Measurements from ENCODE around the gene VGLL3. TPM values are rescaled to one million over a fixed set of nuclear protein-coding genes. Genes with fewer than 3 reads are reported as not detected.

Gene VGLL3
- total RNA-seq, 1 donor from 2014 or later = 0.36 TPM

DNA sequence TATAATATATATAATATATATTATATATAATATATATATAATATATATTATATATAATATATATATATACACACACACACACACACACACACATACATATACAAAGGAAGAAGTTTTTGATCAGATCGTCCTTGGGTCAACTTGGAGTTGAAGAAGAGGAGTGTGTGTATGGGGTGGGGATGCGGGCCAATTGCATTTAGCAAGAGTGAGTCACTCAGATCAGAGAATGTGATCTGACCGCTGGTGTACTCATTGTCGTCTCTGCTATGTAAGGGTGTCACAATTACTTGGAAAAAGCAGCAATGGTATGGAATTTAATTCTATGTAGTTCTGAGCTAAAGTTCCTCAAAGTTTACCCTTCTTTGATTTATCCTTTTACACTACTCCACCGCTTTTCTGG lies 4.6 kb upstream of the VGLL3 start:
- TF ChIP-seq, protein P1, sequence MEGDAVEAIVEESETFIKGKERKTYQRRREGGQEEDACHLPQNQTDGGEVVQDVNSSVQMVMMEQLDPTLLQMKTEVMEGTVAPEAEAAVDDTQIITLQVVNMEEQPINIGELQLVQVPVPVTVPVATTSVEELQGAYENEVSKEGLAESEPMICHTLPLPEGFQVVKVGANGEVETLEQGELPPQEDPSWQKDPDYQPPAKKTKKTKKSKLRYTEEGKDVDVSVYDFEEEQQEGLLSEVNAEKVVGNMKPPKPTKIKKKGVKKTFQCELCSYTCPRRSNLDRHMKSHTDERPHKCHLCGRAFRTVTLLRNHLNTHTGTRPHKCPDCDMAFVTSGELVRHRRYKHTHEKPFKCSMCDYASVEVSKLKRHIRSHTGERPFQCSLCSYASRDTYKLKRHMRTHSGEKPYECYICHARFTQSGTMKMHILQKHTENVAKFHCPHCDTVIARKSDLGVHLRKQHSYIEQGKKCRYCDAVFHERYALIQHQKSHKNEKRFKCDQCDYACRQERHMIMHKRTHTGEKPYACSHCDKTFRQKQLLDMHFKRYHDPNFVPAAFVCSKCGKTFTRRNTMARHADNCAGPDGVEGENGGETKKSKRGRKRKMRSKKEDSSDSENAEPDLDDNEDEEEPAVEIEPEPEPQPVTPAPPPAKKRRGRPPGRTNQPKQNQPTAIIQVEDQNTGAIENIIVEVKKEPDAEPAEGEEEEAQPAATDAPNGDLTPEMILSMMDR (IDR thresholded peaks at IDR 0.05; ENCODE audit: unreplicated experiment) = no peak
- Mint-ChIP-seq H3K4me3 (ENCODE audit: unreplicated experiment) (no peak overlapping the region), H3K9me3 (ENCODE audit: unreplicated experiment) (no peaks in the 10 kb centered on the region), H3K27ac (ENCODE audit: unreplicated experiment) (no peak overlapping the region), H3K27me3 (ENCODE audit: unreplicated experiment) (no peaks in the 10 kb centered on the region), H3K36me3 (ENCODE audit: low read depth, unreplicated experiment) (no peaks in the 10 kb centered on the region), H3K4me1 (ENCODE audit: unreplicated experiment) (no peaks in the 10 kb centered on the region)
- DNase-seq (ENCODE audit: low spot score) = no peak

DNA sequence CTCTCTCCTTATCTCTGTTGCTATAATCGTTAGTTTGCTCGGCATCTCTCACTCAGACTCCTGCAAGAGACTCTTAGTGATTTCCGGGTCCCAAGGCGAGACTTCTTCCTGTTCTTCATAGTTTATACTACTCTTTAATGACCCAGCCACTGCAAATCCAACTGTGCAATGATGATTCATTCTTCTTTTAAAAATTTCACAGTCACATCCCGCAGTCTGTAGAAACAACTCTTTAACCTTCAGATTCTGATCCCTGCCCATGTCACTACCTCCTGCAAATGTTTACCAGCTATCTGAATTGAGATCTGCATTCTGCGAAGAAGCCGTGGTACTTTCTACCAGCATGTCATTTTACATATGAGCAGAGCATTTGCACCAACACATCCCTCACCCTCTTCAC lies 2.8 kb upstream of the VGLL3 start:
- peaks cover 5% of the 10 kb centered on the region for H3K27me3 Mint-ChIP-seq (ENCODE audit: unreplicated experiment)

GRCh38 chr3:86991840-86992435 lies 989 bp upstream of the VGLL3 start:
- Mint-ChIP-seq H3K4me1 (ENCODE audit: unreplicated experiment) (no peaks in the 10 kb centered on the region), H3K27me3 (ENCODE audit: unreplicated experiment) (peaks cover 5% of the 10 kb centered on the region), H3K36me3 (ENCODE audit: low read depth, unreplicated experiment) (no peaks in the 10 kb centered on the region), H3K27ac (ENCODE audit: unreplicated experiment) (no peak overlapping the region), H3K9me3 (ENCODE audit: unreplicated experiment) (no peaks in the 10 kb centered on the region), H3K4me3 (ENCODE audit: unreplicated experiment) (no peak overlapping the region)
- no peak for DNase-seq (ENCODE audit: low spot score)
- TF ChIP-seq, protein P1 (IDR thresholded peaks at IDR 0.05; ENCODE audit: unreplicated experiment) = no peak

More for the DNA sequence above, 2.8 kb upstream of the VGLL3 start:
- TF ChIP-seq, protein P1 (IDR thresholded peaks at IDR 0.05; ENCODE audit: unreplicated experiment) = no peak
- H3K4me3 Mint-ChIP-seq (ENCODE audit: unreplicated experiment) = no peak overlapping the region
- no peaks in the 10 kb centered on the region for H3K36me3 Mint-ChIP-seq (ENCODE audit: low read depth, unreplicated experiment)
- no peaks in the 10 kb centered on the region for H3K4me1 Mint-ChIP-seq (ENCODE audit: unreplicated experiment)
- no peaks in the 10 kb centered on the region for H3K9me3 Mint-ChIP-seq (ENCODE audit: unreplicated experiment)
- no peak overlapping the region for H3K27ac Mint-ChIP-seq (ENCODE audit: unreplicated experiment)
- no peak for DNase-seq (ENCODE audit: low spot score)

DNA sequence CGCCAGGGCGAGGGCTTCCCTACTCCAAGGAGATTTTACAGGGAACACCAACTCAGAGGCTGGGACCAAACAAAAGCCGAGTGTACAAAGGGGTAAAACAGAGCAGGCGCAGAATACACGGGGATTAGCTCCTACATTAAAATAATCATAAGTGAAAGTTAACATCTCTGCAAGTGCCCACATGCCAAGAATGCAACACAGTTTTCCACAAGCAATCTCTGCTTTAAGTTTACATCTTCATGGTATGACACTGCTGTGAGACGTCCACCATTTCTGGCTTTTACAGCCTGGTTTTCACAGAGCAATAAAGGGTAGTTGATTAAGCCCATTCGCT lies 500 bp upstream of the VGLL3 start:
- peaks cover 5% of the 10 kb centered on the region for H3K27me3 Mint-ChIP-seq (ENCODE audit: unreplicated experiment)
- H3K27ac Mint-ChIP-seq (ENCODE audit: unreplicated experiment) = no peak overlapping the region
- H3K4me1 Mint-ChIP-seq (ENCODE audit: unreplicated experiment) = no peaks in the 10 kb centered on the region
- no peak for DNase-seq (ENCODE audit: low spot score)
- peak overlapping the region; percentile 88 for H3K4me3 Mint-ChIP-seq (ENCODE audit: unreplicated experiment)
- H3K36me3 Mint-ChIP-seq (ENCODE audit: low read depth, unreplicated experiment) = no peaks in the 10 kb centered on the region
- H3K9me3 Mint-ChIP-seq (ENCODE audit: unreplicated experiment) = no peaks in the 10 kb centered on the region
- TF ChIP-seq, protein P1 (IDR thresholded peaks at IDR 0.05; ENCODE audit: unreplicated experiment) = no peak

- DNase-seq (ENCODE audit: low spot score) = peak; percentile 23
Measured at GRCh38 chr3:86990012-86990733, 776 bp downstream of the VGLL3 start.

More at GRCh38 chr3:86990012-86990733, 776 bp downstream of the VGLL3 start:
- TF ChIP-seq, protein P1 (IDR thresholded peaks at IDR 0.05; ENCODE audit: unreplicated experiment) = no peak
- Mint-ChIP-seq H3K9me3 (ENCODE audit: unreplicated experiment) (no peaks in the 10 kb centered on the region), H3K27ac (ENCODE audit: unreplicated experiment) (no peak overlapping the region), H3K27me3 (ENCODE audit: unreplicated experiment) (peaks cover 5% of the 10 kb centered on the region), H3K4me3 (ENCODE audit: unreplicated experiment) (peak overlapping the region; percentile 48), H3K4me1 (ENCODE audit: unreplicated experiment) (no peaks in the 10 kb centered on the region), H3K36me3 (ENCODE audit: low read depth, unreplicated experiment) (no peaks in the 10 kb centered on the region)

Data from endothelial cell (in vitro differentiated cells).